ENCODE measurements around the gene WDR86.

DNA sequence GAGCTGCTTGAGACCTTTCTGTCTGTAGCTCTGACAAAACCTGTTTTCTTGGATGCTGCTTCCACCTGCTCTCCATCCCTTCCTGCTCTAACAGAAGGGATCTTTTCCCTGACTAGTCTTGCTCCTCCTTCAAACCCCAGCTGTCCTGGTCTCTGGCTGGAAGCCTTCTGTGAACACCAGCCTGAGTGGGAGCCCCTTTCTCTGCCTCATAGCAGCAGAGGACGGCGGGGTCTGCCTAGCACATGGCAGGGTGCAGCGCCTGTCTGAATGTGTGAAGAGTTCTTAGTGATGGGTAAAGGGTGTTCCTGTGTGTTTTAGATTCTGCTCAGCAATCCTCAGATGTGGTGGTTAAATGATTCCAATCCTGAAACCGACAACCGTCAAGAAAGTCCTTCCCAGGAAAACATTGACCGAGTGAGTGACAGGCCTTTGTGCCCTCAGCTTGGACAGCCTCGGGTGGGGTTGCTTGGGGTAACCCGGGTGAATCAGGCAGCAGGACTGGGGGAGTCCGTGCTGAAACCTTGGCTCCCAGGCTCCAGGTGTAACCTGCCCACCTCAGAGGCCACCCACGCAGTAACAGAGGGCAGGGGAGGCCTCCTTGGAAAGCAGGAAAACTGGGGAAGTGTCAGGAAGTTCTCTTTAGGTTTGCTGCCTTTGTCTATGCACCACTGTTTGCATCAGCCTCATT is 34.2 kb downstream of the WDR86 start:
- TF ChIP-seq POLR2A (IDR thresholded peaks at IDR 0.05; ENCODE audit: low read length) (no peak), GATA1 (IDR thresholded peaks at IDR 0.05; ENCODE audit: low read depth, low read length) (no peak)

Measured in erythroblast (primary cell).